Measurements from ENCODE around the gene THSD7B. TPM values are rescaled to one million over a fixed set of nuclear protein-coding genes. Genes with fewer than 3 reads are reported as not detected.

THSD7B gene
- total and polyA plus RNA-seq, 10 of the 15 experiments (the other 5 are each of a cell fraction or from before 2014, with no cell fraction given): 0.03 to 0.56 (median 0.28) TPM

DNA sequence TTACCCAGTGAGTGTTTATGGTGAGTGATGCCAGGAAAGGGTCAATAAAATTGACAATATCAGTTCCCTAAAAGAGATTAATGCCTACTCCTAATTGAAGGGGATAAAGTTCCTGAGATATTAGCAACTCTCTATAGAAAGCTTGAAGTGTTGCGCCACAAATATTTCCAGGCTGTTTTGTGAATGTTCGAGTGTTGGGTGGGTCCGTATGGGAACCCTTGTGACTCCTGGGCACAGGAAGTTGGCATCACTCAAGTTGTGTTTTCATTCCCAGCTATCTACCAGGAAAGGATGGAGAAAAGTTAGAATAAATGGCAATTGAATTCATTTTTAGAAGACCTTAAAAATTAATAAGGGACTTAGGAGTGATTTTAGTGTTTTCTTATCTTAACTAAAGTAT lies 472.7 kb downstream of the THSD7B start:
- DNase-seq (ENCODE audit: low read depth, low spot score) (no peak), FAIRE-seq (no peak), ATAC-seq (no peak)
- Histone ChIP-seq H3K4me3 (no peak overlapping the region), H3K79me2 (ENCODE audit: control insufficient read depth, insufficient read depth, low read length) (no peaks in the 10 kb centered on the region), H3K27ac (ENCODE audit: control insufficient read depth, insufficient read depth) (no peak overlapping the region), H3K36me3 (ENCODE audit: control insufficient read depth in 2 of 2, insufficient read depth in 2 of 2, low read length in 1 of 2) (no peaks in the 10 kb centered on the region), H3K27me3 (replicated peaks in 1 of 2; ENCODE audit: control insufficient read depth in 2 of 2, insufficient read depth in 2 of 2, low read length in 1 of 2) (no peaks in the 10 kb centered on the region), H4K20me1 (ENCODE audit: control insufficient read depth, insufficient read depth) (no peaks in the 10 kb centered on the region), H3K9me3 (replicated peaks; ENCODE audit: control insufficient read depth, insufficient read depth, low read length) (no peaks in the 10 kb centered on the region), H3K9ac (ENCODE audit: control insufficient read depth, insufficient read depth, low read length) (no peak overlapping the region), H3K4me2 (ENCODE audit: control insufficient read depth, insufficient read depth) (no peak overlapping the region), H2AFZ (ENCODE audit: control insufficient read depth, low read depth, low read length) (no peak overlapping the region), H3K4me1 (ENCODE audit: control insufficient read depth, insufficient read depth, low read length) (no peaks in the 10 kb centered on the region)
- CTCF ChIA-PET: no interaction called here
- BruUV-seq (replicated peaks): no TSS peak
- TF ChIP-seq POU2F2 (IDR thresholded peaks at IDR 0.05; ENCODE audit: borderline replicate concordance, low read depth, low read length): no peak
- 33% methylated on average over 3 of the region's 3 CpGs for WGBS (ENCODE audit: insufficient coverage, insufficient replicate concordance, low lambda C conversion rate, missing lambda C conversion rate)
- in situ Hi-C loops (cut with MboI) (no loop called here), intact Hi-C loops (cut with micrococcal nuclease; ENCODE audit: unreplicated experiment) (no loop called here)
- SMC1A ChIA-PET (ENCODE audit: uncharacterized antibody, unreplicated experiment): no interaction called here
- RAD21 ChIA-PET (ENCODE audit: unreplicated experiment): interaction anchor here (0.6 to 1.6 kb wide), 2 partner anchors 13 to 472 kb away, joined by 3 to 4 read pairs; no protein-coding TSS in a partner anchor
- POLR2A ChIA-PET: no interaction called here

DNA sequence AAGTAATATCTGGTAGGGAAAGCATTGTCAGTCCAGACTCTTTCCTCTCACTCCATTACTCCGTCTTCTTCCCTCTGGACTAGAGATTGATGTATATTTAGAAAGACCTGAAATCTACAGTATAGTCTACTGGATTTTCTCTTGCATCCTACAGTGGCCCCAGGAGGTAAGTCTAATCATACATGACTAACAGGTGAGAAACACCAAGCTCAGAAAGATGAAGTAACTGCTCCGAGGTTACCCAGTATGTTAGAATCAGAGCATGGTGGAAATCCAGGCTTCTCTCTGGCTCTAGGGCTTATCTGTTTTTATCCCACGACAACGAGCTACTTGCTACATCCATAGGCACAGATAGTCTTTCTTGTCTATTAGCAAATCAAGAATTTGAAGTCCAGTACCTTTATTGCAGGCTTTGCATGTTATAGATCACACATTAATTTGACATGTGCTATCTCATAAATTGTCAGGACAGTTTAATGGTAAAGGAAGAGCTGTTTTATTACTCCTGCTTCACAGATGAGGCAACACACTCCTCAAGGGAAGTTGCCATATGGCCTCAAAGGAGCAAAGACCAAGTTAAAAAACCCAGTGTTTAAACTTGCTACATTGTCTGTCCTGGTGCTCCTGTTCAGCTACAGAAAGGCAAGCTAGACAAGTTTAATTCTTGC lies 484.3 kb downstream of the THSD7B start:
- POLR2A ChIA-PET: interaction anchor here (0.7 kb wide), 1 partner anchor 13 kb away, joined by 3 read pairs; no protein-coding TSS in a partner anchor
- ATAC-seq: no peak
- Histone ChIP-seq H3K4me3 (no peak overlapping the region), H3K9me3 (replicated peaks; ENCODE audit: control insufficient read depth, insufficient read depth, low read length) (no peaks in the 10 kb centered on the region), H3K79me2 (ENCODE audit: control insufficient read depth, insufficient read depth, low read length) (no peaks in the 10 kb centered on the region), H4K20me1 (ENCODE audit: control insufficient read depth, insufficient read depth) (no peaks in the 10 kb centered on the region), H3K27me3 (replicated peaks in 1 of 2; ENCODE audit: control insufficient read depth in 2 of 2, insufficient read depth in 2 of 2, low read length in 1 of 2) (no peaks in the 10 kb centered on the region), H3K4me1 (ENCODE audit: control insufficient read depth, insufficient read depth, low read length) (no peaks in the 10 kb centered on the region), H2AFZ (ENCODE audit: control insufficient read depth, low read depth, low read length) (no peak overlapping the region), H3K36me3 (ENCODE audit: control insufficient read depth in 2 of 2, insufficient read depth in 2 of 2, low read length in 1 of 2) (no peaks in the 10 kb centered on the region), H3K4me2 (ENCODE audit: control insufficient read depth, insufficient read depth) (no peak overlapping the region), H3K27ac (ENCODE audit: control insufficient read depth, insufficient read depth) (no peak overlapping the region), H3K9ac (ENCODE audit: control insufficient read depth, insufficient read depth, low read length) (no peak overlapping the region)
- DNase-seq (ENCODE audit: low read depth, low spot score): no peak
- in situ Hi-C loops (cut with MboI) (no loop called here), intact Hi-C loops (cut with micrococcal nuclease; ENCODE audit: unreplicated experiment) (no loop called here)
- RAD21 ChIA-PET (ENCODE audit: unreplicated experiment): interaction anchor here (0.9 to 1.3 kb wide), 2 partner anchors 13 to 31 kb away, joined by 3 read pairs; no protein-coding TSS in a partner anchor
- FAIRE-seq: no peak
- SMC1A ChIA-PET (ENCODE audit: uncharacterized antibody, unreplicated experiment): interaction anchor here (0.6 to 3.0 kb wide), 7 partner anchors 9 to 217 kb away, joined by 3 to 10 read pairs (median 3); no protein-coding TSS in a partner anchor
- CTCF ChIA-PET: interaction anchor here (0.6 to 1.5 kb wide), 4 partner anchors 18 to 154 kb away, joined by 3 to 4 read pairs (median 3); no protein-coding TSS in a partner anchor
- 1% methylated on average over 4 of the region's 4 CpGs for WGBS (ENCODE audit: insufficient coverage, insufficient replicate concordance, low lambda C conversion rate, missing lambda C conversion rate)
- BruUV-seq (replicated peaks): no TSS peak
- TF ChIP-seq, protein P1, sequence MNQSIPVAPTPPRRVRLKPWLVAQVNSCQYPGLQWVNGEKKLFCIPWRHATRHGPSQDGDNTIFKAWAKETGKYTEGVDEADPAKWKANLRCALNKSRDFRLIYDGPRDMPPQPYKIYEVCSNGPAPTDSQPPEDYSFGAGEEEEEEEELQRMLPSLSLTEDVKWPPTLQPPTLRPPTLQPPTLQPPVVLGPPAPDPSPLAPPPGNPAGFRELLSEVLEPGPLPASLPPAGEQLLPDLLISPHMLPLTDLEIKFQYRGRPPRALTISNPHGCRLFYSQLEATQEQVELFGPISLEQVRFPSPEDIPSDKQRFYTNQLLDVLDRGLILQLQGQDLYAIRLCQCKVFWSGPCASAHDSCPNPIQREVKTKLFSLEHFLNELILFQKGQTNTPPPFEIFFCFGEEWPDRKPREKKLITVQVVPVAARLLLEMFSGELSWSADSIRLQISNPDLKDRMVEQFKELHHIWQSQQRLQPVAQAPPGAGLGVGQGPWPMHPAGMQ (IDR thresholded peaks at IDR 0.05; ENCODE audit: borderline replicate concordance): no peak
- no peak for TF ChIP-seq TAF1 (IDR thresholded peaks at IDR 0.05; ENCODE audit: borderline replicate concordance, low read depth, low read length)
- TF ChIP-seq, protein P2, sequence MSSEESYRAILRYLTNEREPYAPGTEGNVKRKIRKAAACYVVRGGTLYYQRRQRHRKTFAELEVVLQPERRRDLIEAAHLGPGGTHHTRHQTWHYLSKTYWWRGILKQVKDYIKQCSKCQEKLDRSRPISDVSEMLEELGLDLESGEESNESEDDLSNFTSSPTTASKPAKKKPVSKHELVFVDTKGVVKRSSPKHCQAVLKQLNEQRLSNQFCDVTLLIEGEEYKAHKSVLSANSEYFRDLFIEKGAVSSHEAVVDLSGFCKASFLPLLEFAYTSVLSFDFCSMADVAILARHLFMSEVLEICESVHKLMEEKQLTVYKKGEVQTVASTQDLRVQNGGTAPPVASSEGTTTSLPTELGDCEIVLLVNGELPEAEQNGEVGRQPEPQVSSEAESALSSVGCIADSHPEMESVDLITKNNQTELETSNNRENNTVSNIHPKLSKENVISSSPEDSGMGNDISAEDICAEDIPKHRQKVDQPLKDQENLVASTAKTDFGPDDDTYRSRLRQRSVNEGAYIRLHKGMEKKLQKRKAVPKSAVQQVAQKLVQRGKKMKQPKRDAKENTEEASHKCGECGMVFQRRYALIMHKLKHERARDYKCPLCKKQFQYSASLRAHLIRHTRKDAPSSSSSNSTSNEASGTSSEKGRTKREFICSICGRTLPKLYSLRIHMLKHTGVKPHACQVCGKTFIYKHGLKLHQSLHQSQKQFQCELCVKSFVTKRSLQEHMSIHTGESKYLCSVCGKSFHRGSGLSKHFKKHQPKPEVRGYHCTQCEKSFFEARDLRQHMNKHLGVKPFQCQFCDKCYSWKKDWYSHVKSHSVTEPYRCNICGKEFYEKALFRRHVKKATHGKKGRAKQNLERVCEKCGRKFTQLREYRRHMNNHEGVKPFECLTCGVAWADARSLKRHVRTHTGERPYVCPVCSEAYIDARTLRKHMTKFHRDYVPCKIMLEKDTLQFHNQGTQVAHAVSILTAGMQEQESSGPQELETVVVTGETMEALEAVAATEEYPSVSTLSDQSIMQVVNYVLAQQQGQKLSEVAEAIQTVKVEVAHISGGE (CRISPR knock-in tag; IDR thresholded peaks at IDR 0.05): no peak
- TF ChIP-seq RAD21 (IDR thresholded peaks at IDR 0.05; ENCODE audit: insufficient read depth, low read depth, low read length): no peak
- no peak for TF ChIP-seq ETV6 (conservative IDR thresholded peaks at IDR 0.05 in 1 of 2, IDR thresholded peaks at IDR 0.05 in 1 of 2; ENCODE audit: borderline replicate concordance in 1 of 2, low read depth in 1 of 2)
- TF ChIP-seq, protein P3, sequence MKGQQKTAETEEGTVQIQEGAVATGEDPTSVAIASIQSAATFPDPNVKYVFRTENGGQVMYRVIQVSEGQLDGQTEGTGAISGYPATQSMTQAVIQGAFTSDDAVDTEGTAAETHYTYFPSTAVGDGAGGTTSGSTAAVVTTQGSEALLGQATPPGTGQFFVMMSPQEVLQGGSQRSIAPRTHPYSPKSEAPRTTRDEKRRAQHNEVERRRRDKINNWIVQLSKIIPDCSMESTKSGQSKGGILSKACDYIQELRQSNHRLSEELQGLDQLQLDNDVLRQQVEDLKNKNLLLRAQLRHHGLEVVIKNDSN (IDR thresholded peaks at IDR 0.05; ENCODE audit: borderline replicate concordance, extremely low read length, insufficient read depth, low read depth, low read length): no peak
- TF ChIP-seq IRF4 (IDR thresholded peaks at IDR 0.05; ENCODE audit: low read depth, low read length): no peak
- TF ChIP-seq CHD1 (IDR thresholded peaks at IDR 0.05; ENCODE audit: low read depth, low read length): no peak
- no peak for TF ChIP-seq KLF5 (IDR thresholded peaks at IDR 0.05; ENCODE audit: partially characterized antibody)
